BE2C (cell line): ENCODE data around the gene NFKBIB.
A peak's percentile ranks its signal among the peaks of the same experiment; 100 is the strongest.

ENCODE experiments used
- DNase-seq: peaks from one replicate; pipeline ENCODE4 v3.0.0-alpha.2; 2020
- H3K27me3 ChIP-seq: fragments of 250-450 bp; sonication (Bioruptor Pico); 2 replicates; pipeline ENCODE4 v1.5.1; 2020; ENCODE audit warnings: mild to moderate bottlenecking
- H3K36me3 ChIP-seq: fragments of 250-450 bp; sonication (Bioruptor Pico); 2 replicates; pipeline ENCODE4 v1.5.1; 2020; ENCODE audit warnings: mild to moderate bottlenecking
- H3K4me1 ChIP-seq: fragments of 250-450 bp; sonication (Bioruptor Pico); 2 replicates; pipeline ENCODE4 v1.5.1; 2020
- H3K4me3 ChIP-seq: 2 replicates; pipeline ENCODE4 v1.5.1; 2011; ENCODE audit warnings: low read depth, low read length
- H3K9me3 ChIP-seq: fragments of 250-450 bp; sonication (Bioruptor Pico); 2 replicates; pipeline ENCODE4 v1.5.1; 2020
- CTCF ChIP-seq: IDR thresholded peaks from 2 replicates; pipeline ENCODE4 v1.5.1; 2012; ENCODE audit warnings: mild to moderate bottlenecking, low read depth, low read length

NFKBIB gene

DNA sequence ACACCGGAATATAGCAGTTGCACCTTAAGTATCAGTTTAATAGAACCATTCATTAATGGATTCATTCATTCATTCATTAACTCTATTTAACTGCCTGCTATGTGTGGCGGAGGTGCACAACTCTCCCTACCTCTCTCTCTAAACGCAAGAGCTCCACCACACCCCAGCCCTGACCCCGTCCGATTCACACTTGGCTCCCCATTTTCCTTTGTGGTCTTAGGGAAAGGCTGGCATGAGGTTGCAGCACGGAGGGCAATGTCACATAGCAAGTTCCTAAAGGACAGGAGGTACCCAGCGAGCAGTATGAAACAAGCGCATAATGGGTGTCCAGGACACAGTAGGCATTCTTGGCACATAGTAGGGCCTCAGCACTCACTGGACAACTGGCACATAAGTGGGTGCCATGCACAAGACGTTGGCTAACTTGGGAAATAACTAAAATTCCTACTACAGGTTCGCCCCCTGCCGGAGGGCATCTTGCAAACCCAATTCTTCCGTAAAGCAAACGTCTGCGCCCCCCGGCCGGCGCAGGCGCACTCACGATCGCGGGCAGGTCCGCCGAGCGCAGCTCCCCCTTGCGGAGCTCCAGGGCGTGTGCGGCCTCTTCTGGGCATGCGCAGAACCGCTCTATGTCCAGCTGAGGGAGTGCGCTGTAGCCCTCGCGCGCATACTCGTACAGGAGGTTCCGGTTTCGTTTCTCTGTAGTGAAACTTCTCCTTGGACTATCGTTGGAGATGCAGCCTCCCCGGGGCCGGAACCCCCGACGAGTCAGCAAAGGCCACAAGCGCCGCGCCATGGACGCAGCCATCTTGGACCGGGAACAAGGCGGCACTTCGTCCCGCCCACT, 30.4 kb downstream of the NFKBIB start, which contains the start of gene SARS2:
SARS2 (minus strand) TSS at position 835 of the 847 bp plus-strand sequence; CDS start at position 808, 27 bp downstream.
- DNase-seq: peak; percentile 92
- Histone ChIP-seq H3K27me3 (no peaks in the 10 kb centered on the region), H3K36me3 (peaks cover 30% of the 10 kb centered on the region), H3K4me3 (peak within 1 kb of the TSS; percentile 98), H3K9me3 (no peaks in the 10 kb centered on the region), H3K4me1 (no peaks in the 10 kb centered on the region)
- TF ChIP-seq CTCF: peak; percentile 97

DNA sequence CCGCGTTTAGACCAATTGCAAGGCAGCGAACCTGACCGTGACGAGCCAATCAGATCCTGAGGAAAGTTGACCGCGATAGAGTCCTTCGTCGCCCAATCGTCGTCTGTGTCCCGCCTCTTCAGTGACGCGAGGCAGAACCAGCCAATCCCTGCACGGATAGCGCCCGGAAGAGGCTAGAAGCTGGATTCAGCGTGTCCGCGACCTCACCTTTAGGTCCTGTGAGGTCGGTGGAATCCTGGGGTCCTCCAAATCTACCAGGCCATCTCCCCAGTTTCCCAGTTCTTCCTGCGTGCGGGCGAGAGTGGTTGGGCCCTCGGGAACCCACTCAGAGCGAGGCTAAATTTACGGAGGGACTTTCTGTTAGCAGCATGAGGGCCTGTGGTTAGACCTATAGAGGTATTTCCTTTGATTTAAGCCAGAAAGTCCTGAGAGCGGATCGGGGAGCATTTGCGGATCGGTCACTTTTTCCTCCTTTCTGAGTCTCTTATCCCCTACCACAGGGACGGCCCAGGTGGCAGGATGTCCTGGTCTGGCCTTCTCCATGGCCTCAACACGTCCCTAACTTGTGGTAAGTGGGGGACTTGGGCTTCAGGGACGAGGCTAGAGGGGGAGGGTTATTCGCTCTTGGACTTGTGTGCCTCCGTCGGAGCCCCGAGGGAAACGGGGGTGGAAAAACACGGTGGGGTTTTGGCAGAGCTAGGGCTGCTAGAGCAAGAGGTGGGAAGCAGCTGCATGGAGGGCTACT, 31.2 kb downstream of the NFKBIB start, which contains the start of gene MRPS12:
MRPS12 (plus strand) TSS at position 169 of the 745 bp plus-strand sequence; CDS start at position 520, 351 bp downstream.
- Histone ChIP-seq H3K27me3 (no peaks in the 10 kb centered on the region), H3K9me3 (no peaks in the 10 kb centered on the region), H3K36me3 (peaks cover 22% of the 10 kb centered on the region), H3K4me3 (peak within 1 kb of the TSS; percentile 98), H3K4me1 (no peaks in the 10 kb centered on the region)
- peak; percentile 98 for DNase-seq
- TF ChIP-seq CTCF: no peak

GRCh38 chr19:38931521-38931793, 31.7 kb downstream of the NFKBIB start:
- peak overlapping the region; percentile 98 for H3K4me3 ChIP-seq
- H3K36me3 ChIP-seq: peaks cover 18% of the 10 kb centered on the region
- H3K4me1 ChIP-seq: no peaks in the 10 kb centered on the region
- H3K9me3 ChIP-seq: no peaks in the 10 kb centered on the region
- TF ChIP-seq CTCF: no peak
- no peak for DNase-seq
- no peaks in the 10 kb centered on the region for H3K27me3 ChIP-seq

- peak; percentile 56 for DNase-seq
- TF ChIP-seq CTCF: peak; percentile 62
- Histone ChIP-seq H3K27me3 (no peaks in the 10 kb centered on the region), H3K9me3 (no peaks in the 10 kb centered on the region), H3K4me1 (no peaks in the 10 kb centered on the region), H3K36me3 (peaks cover 18% of the 10 kb centered on the region), H3K4me3 (no peak overlapping the region)
Observed at GRCh38 chr19:38932425-38933179, 32.8 kb downstream of the NFKBIB start.

GRCh38 chr19:38933544-38933943, 33.8 kb downstream of the NFKBIB start:
- Histone ChIP-seq H3K9me3 (no peaks in the 10 kb centered on the region), H3K27me3 (no peaks in the 10 kb centered on the region), H3K4me3 (no peak overlapping the region), H3K4me1 (no peaks in the 10 kb centered on the region), H3K36me3 (peaks cover 18% of the 10 kb centered on the region)
- TF ChIP-seq CTCF: no peak
- no peak for DNase-seq
